GM12878 (cell line): ENCODE results near the gene ZNF467. TPM values are rescaled to one million over a fixed set of nuclear protein-coding genes. Genes with fewer than 3 reads are reported as not detected.

ENCODE experiments used
- ATAC-seq: fragments of 200-7000 bp; cut with Tn5 transposase; 3 replicates; pipeline ENCODE4 v1.9.1; 2020; ENCODE audit warnings: mild to moderate bottlenecking, moderate library complexity
- BruUV-seq: library from RNA; stranded (reverse); fragments of 400-500 nt; replicated peaks from 2 replicates; lab custom pipeline; 2021; lab: Mats Ljungman, UMichigan
- CTCF ChIA-PET: fragments of 300-600 bp; sonication (Branson Sonifier 250); formaldehyde crosslinking; extraction: SDS; loops from one replicate; lab custom pipeline; 2021; ENCODE audit warnings: inconsistent platforms; lab: Yijun Ruan, JAX
- POLR2A ChIA-PET: fragments of 350-600 bp; formaldehyde crosslinking; extraction: SDS; loops from one replicate; lab custom pipeline; 2021; ENCODE audit warnings: inconsistent platforms; lab: Charles Lee
- RAD21 ChIA-PET: fragments of 300-600 bp; sonication (Branson Sonifier 250); formaldehyde crosslinking; loops from one replicate; lab custom pipeline; 2023; ENCODE audit warnings: antibody characterized with exemption; ENCODE audit not compliant: unreplicated experiment; lab: Charles Lee
- SMC1A ChIA-PET: fragments of 300-600 bp; sonication (Branson Sonifier 250); formaldehyde crosslinking; loops from one replicate; lab custom pipeline; 2023; ENCODE audit not compliant: unreplicated experiment, uncharacterized antibody; lab: Charles Lee
- DNase-seq: peaks from one replicate; pipeline ENCODE4 v3.0.0-alpha.2; 2011; ENCODE audit warnings: low read depth, low spot score
- FAIRE-seq: peaks from 3 replicates; lab custom pipeline; 2011; peaks lifted over from hg19 to GRCh38; lab: Jason Lieb, UNC
- H2AFZ ChIP-seq: 2 replicates; pipeline ENCODE4 v1.6.0; 2011; ENCODE audit warnings: low read depth, low read length, control low read depth; ENCODE audit not compliant: control insufficient read depth
- H3K27ac ChIP-seq: 2 replicates; pipeline ENCODE4 v1.5.1; 2011; ENCODE audit warnings: control low read depth; ENCODE audit not compliant: control insufficient read depth, insufficient read depth
- H3K27me3 ChIP-seq, 2 experiments: replicated peaks in 1 of 2; 2 replicates each; pipeline versions ENCODE4 v1.6.0 to v1.6.1; 2011; ENCODE audit warnings: low read length in 1 of 2; ENCODE audit not compliant: control insufficient read depth in 2 of 2, insufficient read depth in 2 of 2
- H3K36me3 ChIP-seq, 2 experiments: 2 replicates each; pipeline ENCODE4 v1.5.1; 2011; ENCODE audit warnings: low read length in 1 of 2; ENCODE audit not compliant: control insufficient read depth in 2 of 2, insufficient read depth in 2 of 2
- H3K4me1 ChIP-seq: 2 replicates; pipeline ENCODE4 v1.6.1; 2011; ENCODE audit warnings: mild to moderate bottlenecking, low read length, moderate library complexity, mixed read lengths; ENCODE audit not compliant: control insufficient read depth, insufficient read depth
- H3K4me2 ChIP-seq: 2 replicates; pipeline ENCODE4 v1.6.0; 2011; ENCODE audit warnings: control low read depth; ENCODE audit not compliant: control insufficient read depth, insufficient read depth
- H3K4me3 ChIP-seq: fragments of 200-600 bp; sonication (generic); 2 replicates; pipeline ENCODE4 v1.5.1; 2016
- H3K79me2 ChIP-seq: 2 replicates; pipeline ENCODE4 v1.6.0; 2011; ENCODE audit warnings: low read length; ENCODE audit not compliant: control insufficient read depth, insufficient read depth
- H3K9ac ChIP-seq: 2 replicates; pipeline ENCODE4 v1.8.0; 2011; ENCODE audit warnings: low read length, control low read depth, mixed read lengths; ENCODE audit not compliant: control insufficient read depth, insufficient read depth
- H3K9me3 ChIP-seq: replicated peaks from 3 replicates; pipeline ENCODE4 v1.5.1; 2011; ENCODE audit warnings: mild to moderate bottlenecking, low read length; ENCODE audit not compliant: control insufficient read depth, insufficient read depth
- H4K20me1 ChIP-seq: 2 replicates; pipeline ENCODE4 v1.6.0; 2011; ENCODE audit not compliant: control insufficient read depth, insufficient read depth
- BACH1 ChIP-seq: fragments of 450-650 bp; IDR thresholded peaks from 2 replicates; pipeline ENCODE4 v1.6.1; 2017; ENCODE audit warnings: mild to moderate bottlenecking, borderline replicate concordance
- CBX3 ChIP-seq: fragments of 200-600 bp; sonication (generic); IDR thresholded peaks from 2 replicates; pipeline ENCODE4 v1.6.1; 2016; ENCODE audit warnings: low read depth, borderline replicate concordance
- CBX5 ChIP-seq: sonication (generic); IDR thresholded peaks from 2 replicates; pipeline ENCODE4 v1.6.1; 2016; ENCODE audit warnings: low read depth, moderate library complexity, mild to moderate bottlenecking, inconsistent platforms
- CHD4 ChIP-seq: fragments of 200-600 bp; sonication (generic); IDR thresholded peaks from 2 replicates; pipeline ENCODE4 v1.6.1; 2016; ENCODE audit warnings: mild to moderate bottlenecking
- EED ChIP-seq: sonication (generic); IDR thresholded peaks from 2 replicates; pipeline ENCODE4 v1.6.1; 2016; ENCODE audit warnings: antibody characterized with exemption, low read depth
- HCFC1 ChIP-seq: fragments of 150-350 bp; IDR thresholded peaks from 2 replicates; pipeline ENCODE4 v1.6.1; 2014; ENCODE audit warnings: low read length
- LARP7 ChIP-seq: fragments of 450-650 bp; IDR thresholded peaks from 2 replicates; pipeline ENCODE4 v1.6.1; 2017; ENCODE audit warnings: mild to moderate bottlenecking
- RCOR1 ChIP-seq: conservative IDR thresholded peaks from 2 replicates; pipeline ENCODE4 v1.6.1; 2012; ENCODE audit warnings: low read depth, low read length, improper control_type of control experiment
- RFX5 ChIP-seq: IDR thresholded peaks from 2 replicates; pipeline ENCODE4 v1.6.1; 2011; ENCODE audit warnings: low read depth, low read length, improper control_type of control experiment
- SMARCA5 ChIP-seq: fragments of 450-650 bp; IDR thresholded peaks from 2 replicates; pipeline ENCODE4 v1.6.1; 2017; ENCODE audit warnings: mild to moderate bottlenecking
- SMC3 ChIP-seq: IDR thresholded peaks from 2 replicates; pipeline ENCODE4 v1.6.1; 2011; ENCODE audit warnings: low read length, improper control_type of control experiment, borderline replicate concordance
- STAT3 ChIP-seq: IDR thresholded peaks from 2 replicates; pipeline ENCODE4 v1.6.1; 2011; ENCODE audit warnings: low read depth, low read length, improper control_type of control experiment
- WGBS: methylation state at CpG from one replicate; pipeline ENCODE4 v1.1.6; 2016; ENCODE audit warnings: low lambda C conversion rate; ENCODE audit not compliant: insufficient replicate concordance, insufficient coverage; ENCODE audit errors: missing lambda C conversion rate; 5-methylcytosine and 5-hydroxymethylcytosine counted together
- in situ Hi-C: fragments of 300-500 bp; cut with MboI; formaldehyde crosslinking; loops from 9 replicates; pipeline ENCODE4 v1.14.3; 2018; ENCODE audit warnings: mixed read lengths
- intact Hi-C: fragments of 100-400 bp; cut with micrococcal nuclease; formaldehyde crosslinking; loops from one replicate; pipeline ENCODE4 v1.14.2; 2022; ENCODE audit not compliant: unreplicated experiment
- polyA plus RNA-seq, 11 experiments: library from polyadenylated mRNA; depleted of rRNA in 4 of 11; unstranded in 6 of 11; stranded (reverse) in 5 of 11; fragments of >200 nt; fragmentation: Nextera tagmentation in 4 of 11; fragmentation: Illumina TruSeq in 1 of 11; extraction: Ambion mirVana in 4 of 11; extraction: Trizol in 1 of 11; gene quantifications; 1 replicate in 1 of 11; 2 replicates in 10 of 11; pipeline versions ENCODE4 v1.2.1 to v1.2.3, GENCODE V29; 2011 to 2016; ENCODE audit warnings: inconsistent platforms in 2 of 11, missing spikeins in 2 of 11, low read depth in 1 of 11
- total RNA-seq, 4 experiments: library from RNA; depleted of rRNA in 3 of 4; stranded (reverse); fragments of >200 nt in 3 of 4; fragmentation: Illumina TruSeq in 1 of 4; extraction: Trizol in 1 of 4; gene quantifications; 2 replicates each; pipeline versions ENCODE4 v1.2.1 to v1.2.3, GENCODE V29; 2013 to 2021
- TF ChIP-seq, protein P1 (sequence below): fragments of 450-650 bp; IDR thresholded peaks from 2 replicates; pipeline ENCODE4 v1.6.1; 2017; ENCODE audit warnings: borderline replicate concordance
- TF ChIP-seq, protein P2 (sequence below): fragments of 450-650 bp; IDR thresholded peaks from 2 replicates; pipeline ENCODE4 v1.6.1; 2017; ENCODE audit warnings: antibody characterized with exemption, mild to moderate bottlenecking, moderate library complexity
- TF ChIP-seq, protein P3 (sequence below), 3 experiments: IDR thresholded peaks in 2 of 3; conservative IDR thresholded peaks in 1 of 3; 2 replicates each; pipeline ENCODE4 v1.5.1; 2011; ENCODE audit warnings: low read depth in 3 of 3, low read length in 3 of 3, mild to moderate bottlenecking in 3 of 3, control low read depth in 2 of 3, moderate library complexity in 2 of 3, inconsistent platforms in 1 of 3, mixed read lengths in 1 of 3; ENCODE audit not compliant: control insufficient read depth in 2 of 3, insufficient read depth in 1 of 3; ENCODE audit errors: extremely low read depth in 1 of 3

The ZNF467 gene
- total and polyA plus RNA-seq, 10 of the 15 experiments (the other 5 are each of a cell fraction or from before 2014, with no cell fraction given): not detected

DNA sequence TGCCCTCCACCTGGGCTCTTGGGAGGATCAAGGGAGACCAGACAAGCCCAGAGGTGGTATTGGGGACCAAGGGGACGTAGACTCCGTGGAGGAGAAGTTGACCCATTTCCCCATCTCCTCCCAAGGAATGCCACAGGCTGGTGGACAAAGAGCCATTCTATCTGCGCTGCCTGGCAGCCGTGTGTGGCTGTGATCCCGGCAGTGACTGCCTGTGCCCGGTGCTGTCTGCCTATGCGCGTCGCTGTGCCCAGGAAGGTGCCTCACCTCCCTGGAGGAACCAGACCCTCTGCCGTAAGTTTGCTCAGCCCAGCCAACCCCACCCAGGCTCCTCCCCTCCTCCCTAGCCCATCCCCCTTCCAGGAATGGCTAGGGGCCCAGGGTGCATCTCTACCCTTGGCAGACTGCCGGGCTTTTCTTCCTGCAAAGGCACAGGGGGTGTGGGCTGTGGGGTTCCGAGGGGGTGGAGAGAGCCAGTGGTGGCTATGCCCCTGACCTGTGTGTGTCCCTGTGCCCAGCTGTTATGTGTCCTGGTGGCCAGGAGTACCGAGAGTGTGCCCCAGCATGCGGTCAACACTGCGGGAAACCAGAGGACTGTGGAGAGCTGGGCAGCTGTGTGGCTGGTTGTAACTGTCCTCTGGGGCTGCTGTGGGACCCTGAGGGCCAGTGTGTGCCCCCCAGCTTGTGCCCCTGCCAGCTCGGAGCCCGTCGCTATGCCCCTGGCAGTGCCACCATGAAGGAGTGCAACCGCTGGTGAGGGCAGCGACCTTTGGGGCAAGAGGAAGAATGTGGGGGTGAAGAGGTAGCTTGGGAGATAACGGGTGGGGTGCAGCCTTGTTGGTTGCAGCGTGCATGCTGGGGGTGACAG lies 10.2 kb upstream of the ZNF467 start:
- Histone ChIP-seq H3K4me2 (no peak overlapping the region), H4K20me1 (no peaks in the 10 kb centered on the region), H2AFZ (no peak overlapping the region), H3K36me3 (no peaks in the 10 kb centered on the region), H3K4me3 (no peak overlapping the region), H3K9ac (no peak overlapping the region), H3K27ac (no peak overlapping the region), H3K9me3 (no peaks in the 10 kb centered on the region), H3K4me1 (no peaks in the 10 kb centered on the region; the same call in 1 of the 2 replicates), H3K79me2 (no peaks in the 10 kb centered on the region), H3K27me3 (peaks cover 0 to under 1% of the 10 kb centered on the region in 2 experiments; a peak in 1 of 4 replicates)
- ChIA-PET POLR2A (no interaction called here), SMC1A (no interaction called here), CTCF (interaction anchor here (1.1 kb wide), 1 partner anchor 121 kb away, joined by 6 read pairs; no protein-coding TSS in a partner anchor), RAD21 (no interaction called here)
- TF ChIP-seq, protein P1, sequence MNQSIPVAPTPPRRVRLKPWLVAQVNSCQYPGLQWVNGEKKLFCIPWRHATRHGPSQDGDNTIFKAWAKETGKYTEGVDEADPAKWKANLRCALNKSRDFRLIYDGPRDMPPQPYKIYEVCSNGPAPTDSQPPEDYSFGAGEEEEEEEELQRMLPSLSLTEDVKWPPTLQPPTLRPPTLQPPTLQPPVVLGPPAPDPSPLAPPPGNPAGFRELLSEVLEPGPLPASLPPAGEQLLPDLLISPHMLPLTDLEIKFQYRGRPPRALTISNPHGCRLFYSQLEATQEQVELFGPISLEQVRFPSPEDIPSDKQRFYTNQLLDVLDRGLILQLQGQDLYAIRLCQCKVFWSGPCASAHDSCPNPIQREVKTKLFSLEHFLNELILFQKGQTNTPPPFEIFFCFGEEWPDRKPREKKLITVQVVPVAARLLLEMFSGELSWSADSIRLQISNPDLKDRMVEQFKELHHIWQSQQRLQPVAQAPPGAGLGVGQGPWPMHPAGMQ: no peak
- TF ChIP-seq LARP7 (no peak), RCOR1 (no peak), EED (no peak), BACH1 (no peak), HCFC1 (no peak), STAT3 (no peak), CHD4 (no peak), SMC3 (no peak), CBX5 (no peak), SMARCA5 (no peak), RFX5 (no peak), CBX3 (no peak)
- TF ChIP-seq, protein P2, sequence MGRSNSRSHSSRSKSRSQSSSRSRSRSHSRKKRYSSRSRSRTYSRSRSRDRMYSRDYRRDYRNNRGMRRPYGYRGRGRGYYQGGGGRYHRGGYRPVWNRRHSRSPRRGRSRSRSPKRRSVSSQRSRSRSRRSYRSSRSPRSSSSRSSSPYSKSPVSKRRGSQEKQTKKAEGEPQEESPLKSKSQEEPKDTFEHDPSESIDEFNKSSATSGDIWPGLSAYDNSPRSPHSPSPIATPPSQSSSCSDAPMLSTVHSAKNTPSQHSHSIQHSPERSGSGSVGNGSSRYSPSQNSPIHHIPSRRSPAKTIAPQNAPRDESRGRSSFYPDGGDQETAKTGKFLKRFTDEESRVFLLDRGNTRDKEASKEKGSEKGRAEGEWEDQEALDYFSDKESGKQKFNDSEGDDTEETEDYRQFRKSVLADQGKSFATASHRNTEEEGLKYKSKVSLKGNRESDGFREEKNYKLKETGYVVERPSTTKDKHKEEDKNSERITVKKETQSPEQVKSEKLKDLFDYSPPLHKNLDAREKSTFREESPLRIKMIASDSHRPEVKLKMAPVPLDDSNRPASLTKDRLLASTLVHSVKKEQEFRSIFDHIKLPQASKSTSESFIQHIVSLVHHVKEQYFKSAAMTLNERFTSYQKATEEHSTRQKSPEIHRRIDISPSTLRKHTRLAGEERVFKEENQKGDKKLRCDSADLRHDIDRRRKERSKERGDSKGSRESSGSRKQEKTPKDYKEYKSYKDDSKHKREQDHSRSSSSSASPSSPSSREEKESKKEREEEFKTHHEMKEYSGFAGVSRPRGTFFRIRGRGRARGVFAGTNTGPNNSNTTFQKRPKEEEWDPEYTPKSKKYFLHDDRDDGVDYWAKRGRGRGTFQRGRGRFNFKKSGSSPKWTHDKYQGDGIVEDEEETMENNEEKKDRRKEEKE: no peak
- TF ChIP-seq, protein P3, sequence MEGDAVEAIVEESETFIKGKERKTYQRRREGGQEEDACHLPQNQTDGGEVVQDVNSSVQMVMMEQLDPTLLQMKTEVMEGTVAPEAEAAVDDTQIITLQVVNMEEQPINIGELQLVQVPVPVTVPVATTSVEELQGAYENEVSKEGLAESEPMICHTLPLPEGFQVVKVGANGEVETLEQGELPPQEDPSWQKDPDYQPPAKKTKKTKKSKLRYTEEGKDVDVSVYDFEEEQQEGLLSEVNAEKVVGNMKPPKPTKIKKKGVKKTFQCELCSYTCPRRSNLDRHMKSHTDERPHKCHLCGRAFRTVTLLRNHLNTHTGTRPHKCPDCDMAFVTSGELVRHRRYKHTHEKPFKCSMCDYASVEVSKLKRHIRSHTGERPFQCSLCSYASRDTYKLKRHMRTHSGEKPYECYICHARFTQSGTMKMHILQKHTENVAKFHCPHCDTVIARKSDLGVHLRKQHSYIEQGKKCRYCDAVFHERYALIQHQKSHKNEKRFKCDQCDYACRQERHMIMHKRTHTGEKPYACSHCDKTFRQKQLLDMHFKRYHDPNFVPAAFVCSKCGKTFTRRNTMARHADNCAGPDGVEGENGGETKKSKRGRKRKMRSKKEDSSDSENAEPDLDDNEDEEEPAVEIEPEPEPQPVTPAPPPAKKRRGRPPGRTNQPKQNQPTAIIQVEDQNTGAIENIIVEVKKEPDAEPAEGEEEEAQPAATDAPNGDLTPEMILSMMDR (IDR thresholded peaks at IDR 0.05 in 2 of 3, conservative IDR thresholded peaks at IDR 0.05 in 1 of 3; ENCODE audit: control insufficient read depth in 2 of 3, extremely low read depth in 1 of 3, insufficient read depth in 1 of 3, low read depth in 3 of 3, low read length in 3 of 3): no peak
- DNase-seq: no peak
- intact Hi-C loops (no loop called here), in situ Hi-C loops (no loop called here)
- no peak for ATAC-seq
- FAIRE-seq: no peak
- WGBS: 36% methylated on average over 22 of the region's 22 CpGs
- BruUV-seq: no TSS peak
